CD4-positive, alpha-beta T cell treated with Interleukin-17A for 1 hour (primary cell): ENCODE data around the gene ATM.

ENCODE experiments used
- DNase-seq: peaks from one replicate; pipeline ENCODE4 v3.0.0-alpha.2; 2020

The ATM gene, protein sequence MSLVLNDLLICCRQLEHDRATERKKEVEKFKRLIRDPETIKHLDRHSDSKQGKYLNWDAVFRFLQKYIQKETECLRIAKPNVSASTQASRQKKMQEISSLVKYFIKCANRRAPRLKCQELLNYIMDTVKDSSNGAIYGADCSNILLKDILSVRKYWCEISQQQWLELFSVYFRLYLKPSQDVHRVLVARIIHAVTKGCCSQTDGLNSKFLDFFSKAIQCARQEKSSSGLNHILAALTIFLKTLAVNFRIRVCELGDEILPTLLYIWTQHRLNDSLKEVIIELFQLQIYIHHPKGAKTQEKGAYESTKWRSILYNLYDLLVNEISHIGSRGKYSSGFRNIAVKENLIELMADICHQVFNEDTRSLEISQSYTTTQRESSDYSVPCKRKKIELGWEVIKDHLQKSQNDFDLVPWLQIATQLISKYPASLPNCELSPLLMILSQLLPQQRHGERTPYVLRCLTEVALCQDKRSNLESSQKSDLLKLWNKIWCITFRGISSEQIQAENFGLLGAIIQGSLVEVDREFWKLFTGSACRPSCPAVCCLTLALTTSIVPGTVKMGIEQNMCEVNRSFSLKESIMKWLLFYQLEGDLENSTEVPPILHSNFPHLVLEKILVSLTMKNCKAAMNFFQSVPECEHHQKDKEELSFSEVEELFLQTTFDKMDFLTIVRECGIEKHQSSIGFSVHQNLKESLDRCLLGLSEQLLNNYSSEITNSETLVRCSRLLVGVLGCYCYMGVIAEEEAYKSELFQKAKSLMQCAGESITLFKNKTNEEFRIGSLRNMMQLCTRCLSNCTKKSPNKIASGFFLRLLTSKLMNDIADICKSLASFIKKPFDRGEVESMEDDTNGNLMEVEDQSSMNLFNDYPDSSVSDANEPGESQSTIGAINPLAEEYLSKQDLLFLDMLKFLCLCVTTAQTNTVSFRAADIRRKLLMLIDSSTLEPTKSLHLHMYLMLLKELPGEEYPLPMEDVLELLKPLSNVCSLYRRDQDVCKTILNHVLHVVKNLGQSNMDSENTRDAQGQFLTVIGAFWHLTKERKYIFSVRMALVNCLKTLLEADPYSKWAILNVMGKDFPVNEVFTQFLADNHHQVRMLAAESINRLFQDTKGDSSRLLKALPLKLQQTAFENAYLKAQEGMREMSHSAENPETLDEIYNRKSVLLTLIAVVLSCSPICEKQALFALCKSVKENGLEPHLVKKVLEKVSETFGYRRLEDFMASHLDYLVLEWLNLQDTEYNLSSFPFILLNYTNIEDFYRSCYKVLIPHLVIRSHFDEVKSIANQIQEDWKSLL (N-terminal part only)

DNA sequence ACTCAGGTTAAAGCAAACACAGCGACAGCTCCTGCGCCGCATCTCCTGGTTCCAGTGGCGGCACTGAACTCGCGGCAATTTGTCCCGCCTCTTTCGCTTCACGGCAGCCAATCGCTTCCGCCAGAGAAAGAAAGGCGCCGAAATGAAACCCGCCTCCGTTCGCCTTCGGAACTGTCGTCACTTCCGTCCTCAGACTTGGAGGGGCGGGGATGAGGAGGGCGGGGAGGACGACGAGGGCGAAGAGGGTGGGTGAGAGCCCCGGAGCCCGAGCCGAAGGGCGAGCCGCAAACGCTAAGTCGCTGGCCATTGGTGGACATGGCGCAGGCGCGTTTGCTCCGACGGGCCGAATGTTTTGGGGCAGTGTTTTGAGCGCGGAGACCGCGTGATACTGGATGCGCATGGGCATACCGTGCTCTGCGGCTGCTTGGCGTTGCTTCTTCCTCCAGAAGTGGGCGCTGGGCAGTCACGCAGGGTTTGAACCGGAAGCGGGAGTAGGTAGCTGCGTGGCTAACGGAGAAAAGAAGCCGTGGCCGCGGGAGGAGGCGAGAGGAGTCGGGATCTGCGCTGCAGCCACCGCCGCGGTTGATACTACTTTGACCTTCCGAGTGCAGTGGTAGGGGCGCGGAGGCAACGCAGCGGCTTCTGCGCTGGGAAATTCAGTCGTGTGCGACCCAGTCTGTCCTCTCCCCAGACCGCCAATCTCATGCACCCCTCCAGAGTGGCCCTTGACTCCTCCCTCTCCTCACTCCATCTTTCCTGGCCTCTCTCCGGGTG, at the start of gene ATM, which contains the start of gene NPAT:
ATM (plus strand) TSS at position 494 of the 774 bp plus-strand sequence. CDS start 4,558 bp downstream, outside the sequence.
NPAT (minus strand) TSS at position 65 of the 774 bp plus-strand sequence. CDS start 102 bp downstream, outside the sequence.
- peak; percentile 99 for DNase-seq

DNA sequence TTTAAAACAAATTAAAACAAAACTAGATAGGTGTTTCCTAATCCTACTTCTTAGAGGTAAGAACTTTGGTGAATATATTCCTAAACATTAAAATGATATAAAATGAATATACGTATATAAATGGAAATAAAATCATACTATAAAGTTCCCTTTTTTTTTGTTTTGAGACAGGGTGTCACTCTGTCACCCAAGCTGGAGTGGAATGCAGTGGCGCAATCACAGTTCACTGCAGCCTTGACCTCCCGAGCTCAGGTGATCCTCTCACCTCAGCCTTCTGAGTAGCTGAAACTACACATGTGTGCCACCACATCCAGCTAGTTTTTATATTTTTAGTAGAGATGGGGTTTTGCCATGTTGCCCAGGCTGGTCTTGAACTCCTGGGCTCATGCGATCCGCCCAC, 45.3 kb upstream of the ATM start:
- no peak for DNase-seq

DNA sequence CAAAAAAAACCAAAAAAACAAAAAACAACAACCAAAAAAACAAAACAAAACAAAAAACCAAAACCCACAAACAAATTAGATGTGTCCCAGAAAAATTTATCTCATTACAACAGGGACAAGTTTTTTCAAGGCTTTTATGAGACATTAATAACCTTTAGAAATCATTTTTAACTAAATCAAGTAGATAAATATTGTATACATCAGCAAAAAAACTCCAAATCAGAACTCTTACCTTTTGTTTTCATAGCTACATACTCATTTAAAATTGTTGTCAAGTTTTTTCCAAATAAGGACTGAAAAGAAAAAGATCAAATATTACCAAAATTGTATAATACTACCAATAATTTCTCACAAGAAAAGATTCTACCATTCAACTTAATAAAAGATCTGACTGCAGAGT, 29.1 kb upstream of the ATM start:
- DNase-seq: no peak

DNA sequence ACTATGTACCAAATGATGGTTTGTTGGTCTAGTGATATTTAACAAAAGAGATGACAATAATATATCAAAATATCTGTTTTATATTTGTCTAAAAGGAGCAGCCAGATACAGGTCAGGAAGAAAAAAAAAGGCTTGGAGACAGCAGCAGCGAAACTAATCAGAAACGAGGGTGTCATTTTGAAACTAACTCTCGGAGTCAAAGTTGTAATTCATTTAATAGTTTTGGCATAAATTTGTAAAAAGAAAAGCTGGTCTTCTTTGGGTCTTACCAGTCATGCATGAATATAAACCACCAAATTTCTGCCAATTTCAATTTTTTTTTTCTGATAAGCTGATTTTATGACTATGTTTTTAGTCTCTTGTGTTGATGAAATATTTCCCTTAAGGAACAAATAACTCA, 26.0 kb upstream of the ATM start:
- no peak for DNase-seq

- DNase-seq: no peak
Measured at GRCh38 chr11:108197351-108197750, 25.5 kb upstream of the ATM start.

- no peak for DNase-seq
Measured at GRCh38 chr11:108198833-108199232, 24.0 kb upstream of the ATM start.

GRCh38 chr11:108199446-108200321, 23.2 kb upstream of the ATM start:
- DNase-seq: peak; percentile 29

DNA sequence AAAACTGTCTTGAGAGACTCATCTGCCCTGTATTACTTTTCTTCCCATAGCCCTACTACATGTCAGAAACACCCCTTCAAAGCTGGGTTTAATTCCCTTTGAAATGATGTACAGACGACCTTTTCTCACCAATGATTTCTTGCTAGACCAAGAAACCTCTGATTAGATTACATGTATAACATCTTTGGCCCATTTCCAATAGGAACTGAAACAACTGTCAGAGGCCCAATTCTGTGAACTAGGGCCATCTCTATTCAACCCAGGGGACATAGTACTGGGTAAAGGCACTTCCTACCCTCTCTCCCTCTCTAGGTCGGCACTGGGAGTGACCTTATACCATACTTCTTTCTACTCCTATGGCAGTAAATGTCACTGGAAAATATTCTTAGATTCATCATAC, 19.8 kb upstream of the ATM start:
- DNase-seq: no peak

DNA sequence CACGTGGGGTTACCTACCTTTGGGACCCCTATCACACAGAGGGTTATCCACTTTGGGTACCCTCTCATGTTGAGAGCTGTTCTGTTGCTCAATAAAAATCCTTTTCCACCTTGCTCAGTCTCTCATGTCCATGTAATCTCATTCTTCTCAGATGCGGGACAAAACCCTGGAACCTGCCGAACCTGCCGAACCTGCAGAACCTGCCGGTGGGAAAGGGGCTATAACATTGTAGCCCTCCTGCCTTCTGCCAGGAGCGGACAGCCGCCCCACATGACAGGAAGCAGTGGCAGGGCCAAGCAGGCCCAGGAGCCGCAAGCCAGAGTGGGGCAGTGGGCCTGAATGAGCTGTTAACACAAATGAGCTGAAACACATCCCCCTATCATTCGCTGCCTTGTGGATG, 18.5 kb upstream of the ATM start:
- DNase-seq: no peak

DNA sequence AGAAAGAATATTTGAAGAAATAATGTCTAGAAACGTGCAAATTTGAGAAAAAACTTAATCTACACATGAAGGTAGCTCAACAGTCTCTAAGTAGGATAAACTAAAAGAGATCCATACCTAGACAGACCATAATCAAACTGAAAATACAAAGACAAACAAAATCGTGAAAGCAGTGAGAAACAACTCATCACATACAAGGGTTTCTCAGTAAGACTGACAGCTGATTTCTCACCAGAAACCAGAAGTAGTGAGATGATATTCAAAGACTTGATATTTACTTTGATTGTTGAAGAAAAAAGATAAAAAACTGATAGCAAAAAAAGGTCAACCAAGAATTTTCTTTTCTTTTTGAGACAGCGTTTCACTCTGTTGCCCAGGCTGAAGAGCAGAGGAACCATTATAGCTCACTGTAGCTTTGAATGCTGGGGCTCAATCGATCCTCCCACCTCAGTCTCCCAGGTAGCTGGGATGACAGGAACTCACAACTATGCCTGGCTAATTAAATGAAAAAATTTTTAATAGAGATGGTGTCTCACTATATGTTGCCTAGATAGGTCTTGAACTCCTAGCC, 17.9 kb upstream of the ATM start:
- no peak for DNase-seq

DNA sequence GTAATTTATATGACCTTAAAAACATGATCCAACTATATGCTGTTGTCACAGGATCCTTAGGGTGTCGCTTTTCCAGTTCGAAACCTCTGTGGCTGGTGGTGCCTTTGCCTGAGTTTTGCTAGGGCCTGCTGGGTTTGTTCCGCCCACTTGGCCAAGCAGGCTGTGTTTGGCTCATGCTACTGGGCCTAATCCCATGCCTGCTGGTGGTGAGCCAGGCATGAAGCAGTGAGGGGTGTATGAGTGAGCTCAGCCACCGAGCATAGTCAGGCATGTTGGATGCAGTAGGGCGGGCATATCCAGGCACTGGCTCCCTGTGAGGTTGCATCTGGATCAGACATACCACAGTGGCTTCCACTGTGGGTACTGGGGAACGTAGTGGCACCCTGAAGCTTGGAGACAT, 16.7 kb upstream of the ATM start:
- DNase-seq: no peak

DNA sequence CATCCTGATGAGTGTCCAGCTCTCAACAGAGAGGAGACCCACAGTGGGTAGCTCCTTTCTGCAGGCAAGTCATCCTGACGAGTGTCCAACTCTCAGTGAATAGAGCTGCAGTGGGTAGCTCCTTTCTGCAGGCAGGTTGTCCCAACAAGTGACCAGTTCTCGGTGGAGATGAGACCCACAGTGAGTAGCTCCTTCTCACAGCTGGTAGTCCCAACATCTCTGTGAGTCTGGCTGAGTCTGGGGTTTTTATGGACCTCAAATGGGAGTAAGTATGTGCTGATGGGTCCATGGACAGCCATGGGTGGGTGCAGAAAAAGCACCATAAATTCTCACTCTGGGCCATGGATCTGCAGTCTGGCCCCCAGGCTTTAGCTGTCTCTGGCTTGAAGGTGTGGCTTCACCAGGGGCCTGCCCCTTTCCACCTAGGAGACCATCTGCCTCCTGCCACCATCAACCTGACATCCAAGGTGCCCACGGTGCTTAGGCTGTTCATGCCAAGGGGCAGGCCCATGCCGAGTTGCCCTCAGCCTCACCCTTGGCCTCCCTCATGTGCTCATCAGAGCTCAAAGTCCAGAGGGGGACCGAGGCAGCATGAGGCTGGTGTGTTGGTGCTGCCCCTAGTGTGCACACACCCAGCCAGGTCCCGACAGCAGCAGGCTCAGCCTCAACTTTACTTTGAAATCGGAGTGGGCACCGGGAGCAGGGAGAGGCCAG, 15.7 kb upstream of the ATM start:
- DNase-seq: no peak

DNA sequence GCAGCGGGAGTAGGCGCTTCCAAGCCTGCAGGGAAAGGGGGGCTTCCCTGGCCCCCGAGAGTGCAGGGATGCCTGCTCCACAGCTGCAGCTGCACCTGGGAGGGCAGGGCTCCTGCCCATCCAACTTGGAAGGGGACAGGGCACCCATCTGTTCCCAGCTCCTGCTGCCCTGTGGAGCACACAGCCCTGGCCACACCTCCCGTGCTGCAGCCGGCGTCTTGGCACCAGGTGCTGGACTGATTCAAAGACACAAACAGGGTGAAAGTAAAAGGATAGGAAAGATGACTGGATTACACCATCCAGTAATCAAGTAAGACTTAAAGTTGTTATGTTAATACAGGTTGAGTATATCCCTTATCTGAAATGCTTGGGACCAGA, 15.2 kb upstream of the ATM start:
- no peak for DNase-seq

- no peak for DNase-seq
Measured at GRCh38 chr11:108210441-108210840, 12.4 kb upstream of the ATM start.

GRCh38 chr11:108213784-108214183, 9.1 kb upstream of the ATM start:
- no peak for DNase-seq

- no peak for DNase-seq
Measured at GRCh38 chr11:108216988-108217387, 5.9 kb upstream of the ATM start.

- DNase-seq: no peak
Measured at GRCh38 chr11:108218455-108218854, 4.4 kb upstream of the ATM start.

- no peak for DNase-seq
Measured at GRCh38 chr11:108218912-108219783, 3.7 kb upstream of the ATM start.

DNA sequence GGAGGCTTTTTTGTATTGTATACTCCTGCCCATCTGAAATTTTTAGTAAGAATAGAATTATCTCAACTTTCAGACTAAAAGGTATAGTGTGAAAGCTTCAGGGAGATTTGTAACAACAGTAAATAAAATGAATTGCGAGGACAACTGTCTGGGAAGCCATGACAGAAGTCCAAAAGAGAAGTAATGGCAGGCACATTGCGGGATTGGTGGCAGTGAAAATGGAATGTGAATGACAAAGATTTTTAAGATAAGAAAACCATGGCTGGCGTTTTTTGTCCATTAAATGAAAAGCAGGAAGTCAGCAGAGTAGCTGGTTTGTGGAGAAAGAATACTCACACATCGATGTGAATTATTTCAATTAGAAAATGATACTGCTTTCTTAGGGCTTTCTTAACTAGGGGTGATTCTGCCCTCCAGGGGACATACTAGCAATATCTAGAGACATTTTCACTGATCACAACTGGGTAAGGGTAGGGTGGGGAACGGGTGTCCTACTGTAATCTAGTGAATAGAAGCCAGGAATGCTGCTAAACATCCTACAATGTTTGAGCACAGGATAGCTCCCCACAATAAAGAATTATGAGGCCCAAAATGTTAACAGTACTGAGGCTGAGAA, 2.0 kb upstream of the ATM start:
- DNase-seq: peak; percentile 26
